ENCODE measurements around the gene BID.

Gene BID

GRCh38 chr22:17774206-17774925 is at the start of gene BID:
TSS of gene BID (minus strand) at chr22:17774469. CDS start at chr22:17750116, 24,353 bp downstream.
- no peak for DNase-seq (ENCODE audit: low read depth in 2 of 2)

- DNase-seq (ENCODE audit: low read depth in 2 of 2) = no peak
Measured at GRCh38 chr22:17823964-17824363, 49.7 kb upstream of the BID start.

- DNase-seq (ENCODE audit: low read depth in 2 of 2) = no peak
Measured at GRCh38 chr22:17823226-17823625, 49.0 kb upstream of the BID start.

DNA sequence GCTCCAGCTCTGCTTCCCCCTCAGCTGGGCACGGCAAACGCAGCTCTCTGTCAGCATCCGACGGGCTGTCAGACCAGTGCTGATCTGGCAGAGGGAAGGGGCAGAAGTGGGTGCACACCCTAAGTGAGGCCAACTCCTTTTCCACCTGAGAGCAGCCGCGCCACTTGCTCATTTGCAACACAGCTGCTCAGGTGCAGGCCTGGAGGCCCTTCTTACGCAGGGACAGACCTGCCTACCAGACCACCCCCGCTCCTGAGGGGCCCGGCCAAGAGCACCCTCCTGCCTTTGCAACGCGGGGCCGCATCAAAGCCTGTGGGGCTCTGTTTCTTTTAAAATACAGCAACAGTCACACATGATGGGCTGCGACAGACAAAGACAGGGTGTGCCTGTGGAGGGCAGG is 47.8 kb upstream of the BID start:
- no peak for DNase-seq (ENCODE audit: low read depth in 2 of 2)

DNA sequence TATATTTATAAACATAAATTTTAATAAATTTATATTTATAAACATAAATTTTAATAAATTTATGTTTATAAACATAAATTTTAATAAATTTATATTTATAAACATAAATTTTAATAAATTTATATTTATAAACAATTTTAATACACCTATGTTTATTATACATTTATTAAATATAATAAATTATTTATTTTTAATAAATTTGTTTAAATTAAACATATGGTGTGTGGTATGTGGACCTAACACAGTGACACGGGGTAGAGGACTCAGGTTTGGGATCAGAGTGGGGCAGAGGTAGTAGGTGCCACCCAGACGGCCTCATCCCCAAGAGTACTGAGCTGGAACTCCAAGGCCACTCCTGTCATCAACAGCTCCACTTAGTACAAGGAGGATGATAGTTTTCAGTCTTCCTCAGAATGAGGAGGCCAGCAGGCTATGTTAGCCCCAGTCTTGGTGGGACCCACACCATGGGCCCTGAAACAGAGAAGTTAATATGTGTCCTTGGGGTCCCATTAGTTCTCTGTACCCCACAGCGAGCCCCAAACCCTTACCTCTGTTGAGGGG is 46.7 kb upstream of the BID start:
- no peak for DNase-seq (ENCODE audit: low read depth in 2 of 2)

- no peak for DNase-seq (ENCODE audit: low read depth in 2 of 2)
Measured at GRCh38 chr22:17818649-17819048, 44.4 kb upstream of the BID start.

DNA sequence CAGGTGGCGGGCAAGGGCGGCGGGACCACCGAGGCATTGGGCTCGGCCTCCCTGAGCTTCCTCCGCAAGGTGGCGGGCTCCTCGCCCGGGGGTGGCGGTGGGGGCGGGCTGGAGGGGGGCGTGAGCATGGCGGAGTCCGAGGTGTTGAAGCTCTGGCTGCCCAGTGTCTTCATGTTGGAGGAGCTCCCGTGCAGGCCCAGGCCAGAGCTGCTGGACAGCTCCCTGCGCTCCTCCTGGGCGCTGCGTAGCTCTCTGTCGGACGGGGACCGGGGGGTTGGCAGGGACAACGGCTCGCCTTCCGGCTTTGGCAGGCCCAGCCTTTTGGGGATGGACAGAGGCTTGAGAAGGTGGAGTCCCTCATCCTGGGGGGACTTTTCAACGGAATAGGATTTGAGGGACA is 43.9 kb upstream of the BID start:
- DNase-seq (ENCODE audit: low read depth in 2 of 2) = no peak

DNA sequence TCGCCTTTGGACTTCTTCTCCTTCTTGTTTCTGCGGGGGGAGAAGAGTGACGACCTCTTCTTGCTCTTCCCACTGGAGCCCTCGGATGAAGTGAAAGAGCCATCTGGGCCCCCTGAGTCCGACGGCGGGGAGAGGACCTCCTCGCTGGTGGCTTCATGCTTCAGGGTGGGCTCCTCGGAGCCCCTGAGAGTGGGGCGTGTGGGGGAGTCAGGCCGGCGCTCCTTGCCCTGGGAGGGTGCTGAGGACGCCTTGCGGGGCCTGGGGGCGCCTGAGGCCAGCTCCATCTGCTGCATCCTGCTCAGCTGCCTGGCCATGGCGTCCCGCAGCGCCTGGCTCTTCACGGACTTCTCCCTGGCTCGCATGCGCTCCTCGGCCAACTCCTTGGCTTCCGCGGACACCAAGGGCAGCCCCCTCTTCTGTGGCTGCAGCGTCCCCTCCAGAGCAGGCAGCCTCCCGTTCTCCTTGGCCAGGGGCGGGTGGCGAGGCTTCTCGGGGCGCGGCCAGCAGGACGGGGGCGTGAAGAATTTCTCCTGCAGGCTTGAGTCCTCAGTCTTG is 43.3 kb upstream of the BID start:
- DNase-seq (ENCODE audit: low read depth in 2 of 2) = no peak

DNA sequence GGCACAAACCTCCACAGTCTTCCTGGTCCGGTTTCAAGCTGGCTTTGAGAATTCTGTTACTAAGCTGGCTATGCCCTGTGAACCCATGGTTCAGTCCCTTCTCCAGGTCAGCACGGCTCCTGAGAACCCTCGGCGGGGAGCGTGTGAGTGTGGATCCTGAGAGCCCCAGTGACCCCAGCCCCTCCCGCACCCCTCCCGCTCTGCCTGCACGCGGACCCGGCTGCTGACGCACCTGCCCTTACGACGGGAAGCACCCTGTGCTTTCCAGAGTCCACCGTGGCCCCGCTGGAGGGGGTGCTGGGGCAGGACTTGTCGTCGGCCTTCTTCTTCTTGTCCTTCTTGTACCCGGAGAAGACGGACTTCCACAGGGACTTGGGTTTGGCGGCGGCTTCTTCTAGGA is 42.8 kb upstream of the BID start:
- DNase-seq (ENCODE audit: low read depth in 2 of 2) = no peak

DNA sequence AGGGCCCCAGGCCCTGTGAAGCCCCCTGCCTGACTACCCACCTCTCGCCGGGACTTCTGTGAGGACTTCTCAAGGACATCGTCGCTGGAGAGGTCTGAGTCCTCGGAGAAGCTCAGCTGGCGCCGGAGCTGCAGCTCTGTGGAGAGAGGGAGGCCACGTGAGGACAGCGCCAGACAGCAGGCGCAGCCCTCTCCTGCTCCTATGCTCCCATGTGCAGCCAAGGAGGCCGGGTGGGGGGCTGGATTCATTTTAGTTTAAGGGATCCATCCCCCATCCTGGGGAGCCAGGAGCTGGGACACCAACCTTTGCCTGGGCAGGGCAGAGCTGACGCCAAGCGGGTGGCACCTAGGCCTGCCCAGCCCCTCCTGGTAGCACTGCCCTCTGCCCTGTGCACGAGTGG is 42.4 kb upstream of the BID start:
- DNase-seq (ENCODE audit: low read depth in 2 of 2) = no peak

- DNase-seq (ENCODE audit: low read depth in 2 of 2) = no peak
Measured at GRCh38 chr22:17815703-17816254, 41.5 kb upstream of the BID start.

DNA sequence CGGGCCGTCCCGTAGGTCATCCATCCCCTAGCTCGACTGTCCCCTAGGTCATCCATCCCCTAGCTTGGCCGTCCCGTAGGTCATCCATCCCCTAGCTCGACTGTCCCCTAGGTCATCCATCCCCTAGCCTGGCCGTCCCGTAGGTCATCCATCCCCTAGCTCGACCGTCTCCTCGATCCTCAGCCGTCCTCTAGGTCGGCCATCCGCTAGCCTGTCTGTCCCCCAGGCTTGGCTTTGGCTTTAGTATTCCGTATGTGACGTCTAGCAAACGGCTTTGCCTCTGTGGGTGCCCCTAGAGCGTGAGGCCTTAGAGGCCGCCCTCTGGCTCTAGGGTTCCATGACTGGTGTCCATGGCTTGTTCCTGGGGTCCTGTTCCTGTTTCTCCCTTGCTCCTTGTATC is 40.6 kb upstream of the BID start:
- no peak for DNase-seq (ENCODE audit: low read depth in 2 of 2)

DNA sequence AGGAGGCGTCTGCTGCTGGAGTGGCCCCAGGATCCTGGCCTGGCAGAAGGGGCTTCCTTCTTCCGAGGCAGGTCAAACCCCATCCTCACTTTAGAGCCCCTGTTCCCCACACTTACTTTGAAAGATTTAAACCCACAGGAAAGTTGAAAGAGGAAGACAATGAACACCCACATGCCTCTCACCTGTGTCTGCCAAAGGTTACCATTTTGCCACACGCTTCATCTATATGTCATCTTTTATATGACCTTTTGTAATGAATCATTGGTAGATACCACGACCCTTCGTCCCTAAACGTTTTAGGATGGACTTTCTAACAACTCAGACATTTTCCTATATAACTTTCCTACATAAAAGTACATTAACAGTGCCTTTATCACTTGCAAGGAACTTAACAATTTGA is 39.8 kb upstream of the BID start:
- no peak for DNase-seq (ENCODE audit: low read depth in 2 of 2)

GRCh38 chr22:17811119-17811518 is 36.9 kb upstream of the BID start:
- no peak for DNase-seq (ENCODE audit: low read depth in 2 of 2)

DNA sequence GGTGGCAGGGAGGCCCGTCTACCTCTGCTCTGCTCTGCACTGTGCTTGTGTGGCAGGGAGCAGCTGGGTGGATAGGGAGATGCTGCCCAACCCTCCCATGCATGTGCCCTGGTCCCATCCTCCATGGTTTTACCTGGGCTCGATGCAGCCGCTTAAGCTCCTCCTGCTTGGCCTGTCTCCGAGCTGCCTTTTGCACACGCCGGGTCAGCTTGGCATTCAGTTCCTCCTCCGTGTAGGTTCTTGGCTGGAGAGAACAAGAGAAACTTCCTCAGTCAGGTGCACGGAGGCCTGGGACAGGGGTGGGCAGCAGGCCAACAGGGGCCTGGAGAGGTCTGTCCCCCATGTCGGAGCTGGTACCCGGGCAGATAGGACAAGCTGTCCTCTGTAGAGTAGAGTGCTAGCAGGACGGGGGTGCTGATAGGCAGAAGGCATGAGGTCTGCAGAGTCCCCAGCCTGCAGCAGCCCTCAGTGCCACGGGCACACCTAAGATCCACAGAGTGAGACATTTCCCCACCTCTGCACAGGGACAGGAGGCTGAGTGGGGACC is 36.4 kb upstream of the BID start:
- DNase-seq (ENCODE audit: low read depth in 2 of 2) = no peak

GRCh38 chr22:17808693-17809403 is 34.6 kb upstream of the BID start:
- DNase-seq (ENCODE audit: low read depth in 2 of 2) = no peak

DNA sequence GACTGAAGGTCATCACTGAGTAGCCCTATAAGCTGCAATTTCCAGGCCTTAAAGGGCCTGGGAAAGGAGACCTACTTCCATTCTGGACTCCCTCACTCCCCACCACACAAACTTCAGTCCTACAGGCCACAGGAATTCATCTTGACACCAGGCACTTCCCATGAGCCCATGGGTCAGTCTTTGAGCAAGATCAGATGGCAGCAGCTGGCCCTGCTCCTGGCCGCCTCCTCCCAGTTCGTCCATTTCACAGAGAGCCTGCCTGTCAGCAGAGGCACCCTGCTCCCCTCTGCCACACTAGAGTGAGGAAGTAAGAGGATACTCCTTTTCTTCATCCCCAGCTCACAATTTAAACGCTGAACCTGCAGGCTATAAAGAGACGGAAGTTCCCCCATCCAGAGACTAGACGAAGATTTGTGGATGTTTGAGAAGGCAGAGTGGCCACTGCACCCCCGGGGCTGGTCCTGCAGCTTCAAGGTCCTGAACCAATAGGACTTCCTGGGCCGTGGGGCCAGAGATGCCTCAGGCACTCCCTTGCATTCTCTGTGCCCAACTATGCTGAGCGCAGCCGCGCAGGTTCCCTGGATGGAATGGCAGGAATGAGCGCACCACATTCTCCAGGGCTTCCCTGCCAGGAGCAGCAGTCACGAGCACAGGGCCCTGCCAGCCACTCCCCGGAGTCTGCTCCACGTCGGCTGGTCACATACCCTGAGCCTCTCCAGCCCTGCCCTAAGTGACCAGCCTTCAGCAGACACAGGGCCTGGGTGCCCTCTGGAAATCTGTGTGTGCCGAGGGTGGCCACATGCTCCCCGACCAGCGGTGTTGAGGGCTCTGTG is 33.5 kb upstream of the BID start:
- DNase-seq (ENCODE audit: low read depth in 2 of 2) = no peak

DNA sequence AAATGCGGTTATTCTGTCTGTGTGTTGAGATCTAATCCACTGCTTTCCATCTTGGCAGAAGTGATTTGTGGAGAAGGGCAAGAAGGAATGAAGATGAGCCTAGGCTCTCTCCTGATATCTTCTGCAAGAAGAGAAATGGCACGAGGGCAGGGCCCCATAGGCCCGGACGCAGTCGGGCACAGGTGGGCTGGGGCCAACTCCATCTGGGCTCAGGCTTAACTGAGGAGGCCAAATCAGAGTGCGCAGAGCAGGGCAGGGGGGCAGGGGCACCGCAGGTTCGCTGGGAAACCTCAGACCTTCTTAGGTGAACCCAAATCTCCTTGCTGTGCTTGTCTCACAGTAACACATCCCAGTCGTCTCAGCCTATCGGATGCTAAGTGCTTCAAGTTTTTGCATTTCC is 32.8 kb upstream of the BID start:
- DNase-seq (ENCODE audit: low read depth in 2 of 2) = no peak

DNA sequence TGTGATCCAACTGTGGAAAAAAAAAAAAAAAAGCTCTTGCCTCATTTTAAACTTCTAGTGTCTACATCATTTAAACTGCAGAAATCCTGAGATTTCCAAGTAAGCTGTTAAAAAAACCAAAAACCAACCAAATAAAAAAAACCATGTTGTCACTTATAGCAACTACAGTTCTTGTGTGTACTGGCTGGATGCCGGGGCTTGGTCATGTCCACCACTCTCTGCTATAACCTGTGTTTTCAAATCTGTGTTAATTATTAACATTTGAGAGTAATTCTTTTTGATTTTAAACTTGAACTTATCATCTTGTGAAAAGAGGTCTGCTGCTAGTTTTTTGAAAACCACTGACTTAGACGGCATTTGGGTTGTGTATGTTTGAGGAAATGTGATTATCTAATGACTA is 32.2 kb upstream of the BID start:
- no peak for DNase-seq (ENCODE audit: low read depth in 2 of 2)

- DNase-seq (ENCODE audit: low read depth in 2 of 2) = no peak
Measured at GRCh38 chr22:17804331-17805080, 30.2 kb upstream of the BID start.

Data from activated CD8-positive, alpha-beta memory T cell treated with anti-CD3 and anti-CD28 coated beads for 4 hours (primary cell).